ENCODE results near the gene DACT2.

GRCh38 chr6:168309997-168310396 is 9.6 kb downstream of the DACT2 start:
- TF ChIP-seq GATA2 (IDR thresholded peaks at IDR 0.05; ENCODE audit: low read depth, low read length), result no peak
- no peak for TF ChIP-seq GATA3 (IDR thresholded peaks at IDR 0.05; ENCODE audit: low read depth, low read length)
